AG04450 (cell line): ENCODE results near the gene KCNV2. TPM values are rescaled to one million over a fixed set of nuclear protein-coding genes. Genes with fewer than 3 reads are reported as not detected.

ENCODE experiments used
- CTCF ChIA-PET: fragments of 300-600, 350-600 bp; formaldehyde crosslinking; extraction: SDS; loops from one replicate; lab custom pipeline; 2022; ENCODE audit warnings: antibody characterized with exemption, inconsistent platforms; lab: Charles Lee
- POLR2A ChIA-PET: fragments of 350-600 bp; formaldehyde crosslinking; extraction: SDS; loops from one replicate; lab custom pipeline; 2021; ENCODE audit warnings: antibody characterized with exemption, inconsistent platforms; lab: Yijun Ruan, JAX
- DNase-seq: peaks from one replicate; pipeline ENCODE4 v3.0.0-alpha.2; 2011; ENCODE audit warnings: low read depth, low spot score
- H3K27ac ChIP-seq: one replicate; pipeline ENCODE4 v1.5.1; 2012; ENCODE audit warnings: low read depth, low read length, control low read depth
- H3K27me3 ChIP-seq: one replicate; pipeline ENCODE4 v1.6.0; 2012; ENCODE audit warnings: low read length; ENCODE audit not compliant: control insufficient read depth, insufficient read depth
- H3K4me3 ChIP-seq: 2 replicates; pipeline ENCODE4 v1.5.1; 2011; ENCODE audit warnings: mild to moderate bottlenecking, low read depth, low read length, control low read depth
- H3K9me3 ChIP-seq: 2 replicates; pipeline ENCODE4 v1.5.1; 2012; ENCODE audit warnings: low read length; ENCODE audit not compliant: control insufficient read depth, insufficient read depth
- polyA plus RNA-seq: library from polyadenylated mRNA; depleted of rRNA; stranded (reverse); fragments of >200 nt; gene quantifications from 2 replicates; pipeline ENCODE4 v1.2.3, GENCODE V29; 2011
- TF ChIP-seq, protein P1 (sequence below): IDR thresholded peaks from 2 replicates; pipeline ENCODE4 v1.5.1; 2011; ENCODE audit warnings: low read depth, low read length, control low read depth, inconsistent platforms

KCNV2 gene
- polyA plus RNA-seq, 1 experiment = not detected

DNA sequence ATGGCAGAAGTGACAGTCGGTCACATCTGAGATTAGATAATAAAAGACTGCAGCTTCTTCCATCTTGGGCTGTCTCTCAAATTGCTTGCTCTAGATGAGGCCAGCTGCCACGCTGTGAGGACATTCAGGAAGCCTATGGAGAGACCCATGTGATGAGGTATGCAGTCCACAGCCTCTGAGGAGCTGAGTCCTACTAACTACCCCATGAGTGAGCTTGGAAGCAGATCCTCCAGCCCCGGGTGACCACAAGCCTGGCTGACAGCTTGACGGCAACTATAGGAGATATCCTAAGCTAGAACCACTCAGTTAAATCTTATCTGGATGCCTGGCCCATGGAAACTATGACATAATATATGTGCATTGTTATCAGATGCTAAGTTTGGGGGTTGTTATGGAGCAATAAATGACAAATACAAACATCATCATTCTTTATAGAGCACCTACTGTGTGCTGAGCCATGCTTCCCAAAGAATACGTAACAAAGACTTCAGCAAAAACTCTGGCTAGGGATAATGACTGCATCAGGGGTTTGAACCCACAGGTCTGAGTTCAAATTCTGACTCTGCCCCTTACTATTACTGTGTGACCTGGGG is 26.7 kb downstream of the KCNV2 start:
- DNase-seq = no peak
- no peaks in the 10 kb centered on the region for H3K27me3 ChIP-seq
- no peaks in the 10 kb centered on the region for H3K9me3 ChIP-seq
- TF ChIP-seq, protein P1, sequence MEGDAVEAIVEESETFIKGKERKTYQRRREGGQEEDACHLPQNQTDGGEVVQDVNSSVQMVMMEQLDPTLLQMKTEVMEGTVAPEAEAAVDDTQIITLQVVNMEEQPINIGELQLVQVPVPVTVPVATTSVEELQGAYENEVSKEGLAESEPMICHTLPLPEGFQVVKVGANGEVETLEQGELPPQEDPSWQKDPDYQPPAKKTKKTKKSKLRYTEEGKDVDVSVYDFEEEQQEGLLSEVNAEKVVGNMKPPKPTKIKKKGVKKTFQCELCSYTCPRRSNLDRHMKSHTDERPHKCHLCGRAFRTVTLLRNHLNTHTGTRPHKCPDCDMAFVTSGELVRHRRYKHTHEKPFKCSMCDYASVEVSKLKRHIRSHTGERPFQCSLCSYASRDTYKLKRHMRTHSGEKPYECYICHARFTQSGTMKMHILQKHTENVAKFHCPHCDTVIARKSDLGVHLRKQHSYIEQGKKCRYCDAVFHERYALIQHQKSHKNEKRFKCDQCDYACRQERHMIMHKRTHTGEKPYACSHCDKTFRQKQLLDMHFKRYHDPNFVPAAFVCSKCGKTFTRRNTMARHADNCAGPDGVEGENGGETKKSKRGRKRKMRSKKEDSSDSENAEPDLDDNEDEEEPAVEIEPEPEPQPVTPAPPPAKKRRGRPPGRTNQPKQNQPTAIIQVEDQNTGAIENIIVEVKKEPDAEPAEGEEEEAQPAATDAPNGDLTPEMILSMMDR = no peak
- no peak overlapping the region for H3K27ac ChIP-seq
- CTCF ChIA-PET = interaction anchor here (4.0 kb wide), 1 partner anchor 15 kb away, joined by 16 read pairs; no protein-coding TSS in a partner anchor
- POLR2A ChIA-PET = no interaction called here
- H3K4me3 ChIP-seq = no peak overlapping the region

DNA sequence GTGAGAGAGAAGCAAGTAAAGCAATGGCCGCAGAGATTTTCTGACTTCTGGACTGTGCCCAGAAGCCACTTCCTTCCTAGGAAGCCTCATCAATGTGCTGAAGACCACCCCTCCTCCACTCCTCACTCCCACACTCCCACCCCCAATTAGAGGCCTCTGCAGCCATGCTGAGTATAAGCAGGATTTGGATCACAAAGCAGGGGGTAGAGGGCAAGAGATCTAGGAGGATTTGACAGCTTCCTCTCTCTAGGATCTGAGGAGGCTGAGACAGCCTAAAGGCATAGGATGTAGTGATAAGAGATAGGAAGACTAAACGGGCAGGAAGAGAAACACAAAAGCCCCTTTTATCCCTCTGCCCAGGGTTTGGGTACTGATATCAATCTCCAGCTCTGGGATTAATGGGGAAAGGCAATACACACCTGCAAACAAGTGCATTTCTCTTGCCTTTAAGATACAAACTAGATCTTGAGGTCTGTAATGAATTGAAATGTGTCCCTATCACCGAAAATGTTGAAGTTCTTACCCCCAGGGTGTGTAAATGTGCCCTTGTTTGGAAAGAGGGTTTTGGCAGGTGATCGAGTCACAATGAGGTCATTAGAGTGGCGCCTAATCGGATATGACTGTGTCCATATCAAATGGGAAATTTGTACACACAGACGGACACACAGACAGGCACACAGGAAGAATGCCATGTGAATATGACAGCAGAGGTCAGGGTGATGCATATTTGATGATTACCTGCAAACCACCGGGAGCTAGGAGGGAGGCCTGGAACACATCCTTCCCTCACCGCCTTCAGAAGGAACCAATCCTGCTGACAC is 28.5 kb downstream of the KCNV2 start:
- H3K27me3 ChIP-seq = no peaks in the 10 kb centered on the region
- H3K4me3 ChIP-seq = no peak overlapping the region
- no peak for DNase-seq
- no peak overlapping the region for H3K27ac ChIP-seq
- TF ChIP-seq, protein P1 = no peak
- ChIA-PET POLR2A (interaction anchor here (0.5 to 0.7 kb wide), 2 partner anchors 11 to 1407 kb away, joined by 5 to 7 read pairs; no protein-coding TSS in a partner anchor), CTCF (no interaction called here)
- H3K9me3 ChIP-seq = no peaks in the 10 kb centered on the region

DNA sequence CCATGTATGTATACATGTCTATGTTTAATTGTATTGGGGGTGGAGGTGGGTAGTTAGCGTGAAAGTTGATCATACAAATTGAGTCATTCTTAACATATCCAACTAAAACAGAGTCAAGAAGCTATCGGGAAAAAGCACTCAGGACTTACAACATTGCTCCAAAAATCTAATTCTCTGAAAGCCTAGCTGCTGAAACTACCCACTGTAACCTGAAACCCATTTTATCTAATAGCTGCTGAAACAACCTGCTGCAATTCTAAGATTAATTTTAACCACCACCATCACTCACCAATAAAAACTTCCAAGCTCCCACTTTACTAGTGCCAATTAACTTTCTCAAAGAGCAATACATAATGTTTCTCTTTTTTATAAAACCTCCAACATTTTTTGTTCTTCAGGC is 32.2 kb downstream of the KCNV2 start:
- Histone ChIP-seq H3K27me3 (no peaks in the 10 kb centered on the region), H3K27ac (no peak overlapping the region), H3K4me3 (no peak overlapping the region), H3K9me3 (no peaks in the 10 kb centered on the region)
- ChIA-PET CTCF (no interaction called here), POLR2A (interaction anchor here (1.0 kb wide), 1 partner anchor 11 kb away, joined by 3 read pairs; no protein-coding TSS in a partner anchor)
- TF ChIP-seq, protein P1 = no peak
- no peak for DNase-seq

DNA sequence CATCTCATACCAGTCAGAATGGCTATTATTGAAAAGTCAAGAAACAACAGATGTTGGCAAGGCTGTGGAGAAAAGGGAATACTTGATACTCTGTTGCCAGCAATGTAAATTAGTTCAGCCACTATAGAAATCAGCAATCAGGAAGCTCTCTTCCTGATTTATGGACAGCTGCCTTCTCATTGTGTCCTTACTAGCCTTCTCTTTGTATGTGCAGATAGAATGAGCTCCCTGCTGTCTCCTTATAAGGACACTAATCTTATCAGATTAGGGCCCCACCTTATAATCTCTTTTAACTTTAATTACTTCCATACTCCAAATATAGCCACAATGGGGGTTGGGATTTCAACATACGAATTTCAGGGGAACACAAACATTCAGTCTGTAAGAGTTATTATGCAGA is 38.0 kb downstream of the KCNV2 start:
- no peaks in the 10 kb centered on the region for H3K9me3 ChIP-seq
- TF ChIP-seq, protein P1 = no peak
- H3K4me3 ChIP-seq = no peak overlapping the region
- ChIA-PET POLR2A (no interaction called here), CTCF (no interaction called here)
- no peak overlapping the region for H3K27ac ChIP-seq
- no peaks in the 10 kb centered on the region for H3K27me3 ChIP-seq
- no peak for DNase-seq
